Mammary epithelial cell (primary cell): Measurements from ENCODE around the gene UCHL3.

ENCODE experiments used
- CTCF ChIP-seq, 2 donors: IDR thresholded peaks in 1 of 2; conservative IDR thresholded peaks in 1 of 2; 2 replicates each; pipeline ENCODE4 v1.5.1; 2011 to 2012; ENCODE audit warnings: inconsistent platforms in 2 of 2, low read length in 2 of 2, mild to moderate bottlenecking in 2 of 2, control low read depth in 1 of 2, low read depth in 1 of 2; ENCODE audit not compliant: insufficient read depth in 1 of 2; ENCODE audit errors: extremely low read depth in 1 of 2
- EZH2 ChIP-seq: IDR thresholded peaks from 2 replicates; pipeline ENCODE4 v1.6.1; 2012; ENCODE audit warnings: low read length, inconsistent platforms, borderline replicate concordance

- TF ChIP-seq CTCF (conservative IDR thresholded peaks at IDR 0.05 in 1 of 2, IDR thresholded peaks at IDR 0.05 in 1 of 2; ENCODE audit: extremely low read depth in 1 of 2, insufficient read depth in 1 of 2, low read depth in 1 of 2, low read length in 2 of 2) (no peak), EZH2 (no peak)
These were observed 41.5 kb upstream of the UCHL3 start for GRCh38 chr13:75508002-75508548.
